MCF 10A (cell line): ENCODE data around the gene ALPK1. TPM values are rescaled to one million over a fixed set of nuclear protein-coding genes. Genes with fewer than 3 reads are reported as not detected.

ENCODE experiments used
- BruUV-seq: library from RNA; stranded (reverse); fragments of 400-500 nt; replicated peaks from 2 replicates; lab custom pipeline; 2021; lab: Mats Ljungman, UMichigan
- CTCF ChIA-PET: fragments of 300-600 bp; sonication (Branson Sonifier 250); formaldehyde crosslinking; extraction: SDS; loops from one replicate; lab custom pipeline; 2021; ENCODE audit warnings: antibody characterized with exemption, inconsistent platforms; lab: Yijun Ruan, JAX
- POLR2A ChIA-PET: fragments of 300-600, 350-650 bp; sonication (Branson Sonifier 250); formaldehyde crosslinking; extraction: SDS; loops from one replicate; lab custom pipeline; 2020; ENCODE audit warnings: antibody characterized with exemption, inconsistent platforms; lab: Yijun Ruan, JAX
- DNase-seq: peaks from one replicate; pipeline ENCODE4 v3.0.0-alpha.2; 2018; ENCODE audit not compliant: unreplicated experiment
- H3K27ac Mint-ChIP-seq: one replicate; pipeline ENCODE4 v1.8.0; 2022; ENCODE audit warnings: mild to moderate bottlenecking, low read depth, mixed read lengths; ENCODE audit not compliant: unreplicated experiment
- H3K27me3 Mint-ChIP-seq: one replicate; pipeline ENCODE4 v1.8.0; 2022; ENCODE audit warnings: mixed read lengths; ENCODE audit not compliant: insufficient read depth, unreplicated experiment
- H3K36me3 Mint-ChIP-seq: one replicate; pipeline ENCODE4 v1.8.0; 2022; ENCODE audit warnings: mild to moderate bottlenecking, moderate library complexity, mixed read lengths; ENCODE audit not compliant: insufficient read depth, unreplicated experiment
- H3K4me1 Mint-ChIP-seq: one replicate; pipeline ENCODE4 v1.8.0; 2022; ENCODE audit warnings: mixed read lengths; ENCODE audit not compliant: insufficient read depth, unreplicated experiment
- H3K4me3 Mint-ChIP-seq: one replicate; pipeline ENCODE4 v1.8.0; 2022; ENCODE audit warnings: mild to moderate bottlenecking, moderate library complexity, mixed read lengths; ENCODE audit not compliant: unreplicated experiment
- H3K9me3 Mint-ChIP-seq: one replicate; pipeline ENCODE4 v1.8.0; 2022; ENCODE audit warnings: mixed read lengths; ENCODE audit not compliant: unreplicated experiment
- intact Hi-C: fragments of 100-400 bp; cut with micrococcal nuclease; formaldehyde crosslinking; loops from 2 replicates; pipeline ENCODE4 v1.14.1; 2022
- total RNA-seq: library from RNA; stranded (reverse); gene quantifications from 2 replicates; pipeline ENCODE4 v1.2.3, GENCODE V29; 2022
- TF ChIP-seq, protein P1 (sequence below): fragments of 200-600 bp; IDR thresholded peaks from one replicate; pipeline ENCODE4 v1.8.0; 2022; ENCODE audit warnings: antibody characterized with exemption, mild to moderate bottlenecking; ENCODE audit not compliant: unreplicated experiment

The ALPK1 gene
- total RNA-seq, 1 experiment from 2014 or later, result 20.3 TPM

DNA sequence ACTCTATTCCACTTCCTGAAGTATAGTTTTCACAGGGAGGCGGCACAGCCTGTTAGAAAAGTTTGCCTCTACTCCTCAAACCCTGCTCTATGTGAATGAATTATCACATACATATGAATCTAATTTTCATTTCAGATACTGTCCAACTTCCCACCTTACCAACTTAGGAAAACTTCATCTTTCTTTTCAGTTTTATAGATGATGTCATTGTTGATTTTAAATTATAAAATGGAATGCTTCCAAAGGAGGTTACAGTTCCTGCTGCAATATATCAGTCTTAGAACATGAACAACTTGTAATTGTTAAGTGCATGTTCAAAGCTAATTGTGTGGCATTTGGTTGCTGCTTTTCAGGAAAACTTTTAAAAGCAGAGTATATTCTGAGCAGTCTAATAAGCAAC, 126.4 kb downstream of the ALPK1 start:
- Mint-ChIP-seq H3K27ac (no peak overlapping the region), H3K27me3 (no peaks in the 10 kb centered on the region), H3K4me3 (no peak overlapping the region), H3K36me3 (peaks cover 6% of the 10 kb centered on the region), H3K4me1 (no peaks in the 10 kb centered on the region), H3K9me3 (no peaks in the 10 kb centered on the region)
- no peak for DNase-seq
- POLR2A ChIA-PET, result no interaction called here
- TF ChIP-seq, protein P1, sequence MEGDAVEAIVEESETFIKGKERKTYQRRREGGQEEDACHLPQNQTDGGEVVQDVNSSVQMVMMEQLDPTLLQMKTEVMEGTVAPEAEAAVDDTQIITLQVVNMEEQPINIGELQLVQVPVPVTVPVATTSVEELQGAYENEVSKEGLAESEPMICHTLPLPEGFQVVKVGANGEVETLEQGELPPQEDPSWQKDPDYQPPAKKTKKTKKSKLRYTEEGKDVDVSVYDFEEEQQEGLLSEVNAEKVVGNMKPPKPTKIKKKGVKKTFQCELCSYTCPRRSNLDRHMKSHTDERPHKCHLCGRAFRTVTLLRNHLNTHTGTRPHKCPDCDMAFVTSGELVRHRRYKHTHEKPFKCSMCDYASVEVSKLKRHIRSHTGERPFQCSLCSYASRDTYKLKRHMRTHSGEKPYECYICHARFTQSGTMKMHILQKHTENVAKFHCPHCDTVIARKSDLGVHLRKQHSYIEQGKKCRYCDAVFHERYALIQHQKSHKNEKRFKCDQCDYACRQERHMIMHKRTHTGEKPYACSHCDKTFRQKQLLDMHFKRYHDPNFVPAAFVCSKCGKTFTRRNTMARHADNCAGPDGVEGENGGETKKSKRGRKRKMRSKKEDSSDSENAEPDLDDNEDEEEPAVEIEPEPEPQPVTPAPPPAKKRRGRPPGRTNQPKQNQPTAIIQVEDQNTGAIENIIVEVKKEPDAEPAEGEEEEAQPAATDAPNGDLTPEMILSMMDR, result no peak
- intact Hi-C loops, result no loop called here
- CTCF ChIA-PET, result no interaction called here
- BruUV-seq, result no TSS peak

- H3K27ac Mint-ChIP-seq, result no peak overlapping the region
- BruUV-seq, result no TSS peak
- no peak overlapping the region for H3K4me3 Mint-ChIP-seq
- TF ChIP-seq, protein P1, result no peak
- no peaks in the 10 kb centered on the region for H3K4me1 Mint-ChIP-seq
- ChIA-PET CTCF (no interaction called here), POLR2A (no interaction called here)
- H3K36me3 Mint-ChIP-seq, result peaks cover 6% of the 10 kb centered on the region
- no peaks in the 10 kb centered on the region for H3K9me3 Mint-ChIP-seq
- intact Hi-C loops, result no loop called here
- DNase-seq, result no peak
- no peaks in the 10 kb centered on the region for H3K27me3 Mint-ChIP-seq
Observed at GRCh38 chr4:112425823-112426222, 128.7 kb downstream of the ALPK1 start.

DNA sequence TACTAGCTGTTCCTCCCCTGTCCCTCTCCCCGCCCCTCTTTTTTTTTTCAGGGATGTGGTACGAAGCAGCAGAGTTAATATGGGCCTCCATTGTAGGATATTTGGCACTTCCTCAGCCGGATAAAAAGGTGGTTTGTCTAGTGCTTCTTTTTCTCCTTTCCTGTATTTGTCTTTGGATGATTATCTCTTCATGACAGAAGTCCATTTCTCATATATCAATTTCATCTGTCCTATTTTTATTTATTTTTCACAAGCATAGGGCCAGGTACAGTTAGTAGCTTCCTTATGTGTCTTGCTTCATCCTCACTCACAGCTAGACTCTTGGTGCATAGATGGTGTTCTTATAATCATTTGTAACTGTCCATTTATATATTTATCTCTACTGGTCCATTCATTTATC, 129.2 kb downstream of the ALPK1 start:
- TF ChIP-seq, protein P1, result no peak
- no peaks in the 10 kb centered on the region for H3K9me3 Mint-ChIP-seq
- H3K27ac Mint-ChIP-seq, result no peak overlapping the region
- ChIA-PET CTCF (no interaction called here), POLR2A (no interaction called here)
- no TSS peak for BruUV-seq
- H3K27me3 Mint-ChIP-seq, result no peaks in the 10 kb centered on the region
- intact Hi-C loops, result no loop called here
- H3K4me3 Mint-ChIP-seq, result no peak overlapping the region
- no peak for DNase-seq
- peaks cover 6% of the 10 kb centered on the region for H3K36me3 Mint-ChIP-seq
- no peaks in the 10 kb centered on the region for H3K4me1 Mint-ChIP-seq

DNA sequence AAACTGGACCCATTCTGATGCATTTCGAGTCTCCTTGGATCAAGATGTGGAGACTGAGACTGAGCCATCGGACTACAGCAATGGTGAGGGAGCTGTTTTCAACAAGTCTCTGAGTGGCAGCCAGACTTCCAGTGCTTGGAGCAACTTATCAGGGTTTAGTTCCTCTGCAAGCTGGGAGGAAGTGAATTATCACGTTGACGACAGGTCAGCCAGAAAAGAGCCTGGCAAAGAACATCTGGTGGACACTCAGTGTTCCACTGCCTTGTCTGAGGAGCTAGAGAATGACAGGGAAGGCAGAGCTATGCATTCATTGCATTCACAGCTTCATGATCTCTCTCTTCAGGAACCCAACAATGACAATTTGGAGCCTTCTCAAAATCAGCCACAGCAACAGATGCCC, 134.0 kb downstream of the ALPK1 start:
- ChIA-PET POLR2A (no interaction called here), CTCF (interaction anchor here (0.6 to 1.4 kb wide), 4 partner anchors 10 to 34 kb away, joined by 3 to 5 read pairs (median 4); no protein-coding TSS in a partner anchor)
- peaks cover 6% of the 10 kb centered on the region for H3K36me3 Mint-ChIP-seq
- H3K4me3 Mint-ChIP-seq, result no peak overlapping the region
- intact Hi-C loops, result no loop called here
- no peaks in the 10 kb centered on the region for H3K9me3 Mint-ChIP-seq
- H3K27ac Mint-ChIP-seq, result no peak overlapping the region
- BruUV-seq, result no TSS peak
- TF ChIP-seq, protein P1, result no peak
- no peaks in the 10 kb centered on the region for H3K27me3 Mint-ChIP-seq
- H3K4me1 Mint-ChIP-seq, result no peaks in the 10 kb centered on the region
- no peak for DNase-seq
